HG03457 (cell line): ENCODE results near the gene CGN.

ENCODE experiments used
- ATAC-seq: cut with Tn5 transposase; IDR thresholded peaks from one replicate; pipeline ENCODE4 v1.9.1; 2021; ENCODE audit warnings: moderate number of reproducible peaks; ENCODE audit not compliant: unreplicated experiment

The CGN gene

DNA sequence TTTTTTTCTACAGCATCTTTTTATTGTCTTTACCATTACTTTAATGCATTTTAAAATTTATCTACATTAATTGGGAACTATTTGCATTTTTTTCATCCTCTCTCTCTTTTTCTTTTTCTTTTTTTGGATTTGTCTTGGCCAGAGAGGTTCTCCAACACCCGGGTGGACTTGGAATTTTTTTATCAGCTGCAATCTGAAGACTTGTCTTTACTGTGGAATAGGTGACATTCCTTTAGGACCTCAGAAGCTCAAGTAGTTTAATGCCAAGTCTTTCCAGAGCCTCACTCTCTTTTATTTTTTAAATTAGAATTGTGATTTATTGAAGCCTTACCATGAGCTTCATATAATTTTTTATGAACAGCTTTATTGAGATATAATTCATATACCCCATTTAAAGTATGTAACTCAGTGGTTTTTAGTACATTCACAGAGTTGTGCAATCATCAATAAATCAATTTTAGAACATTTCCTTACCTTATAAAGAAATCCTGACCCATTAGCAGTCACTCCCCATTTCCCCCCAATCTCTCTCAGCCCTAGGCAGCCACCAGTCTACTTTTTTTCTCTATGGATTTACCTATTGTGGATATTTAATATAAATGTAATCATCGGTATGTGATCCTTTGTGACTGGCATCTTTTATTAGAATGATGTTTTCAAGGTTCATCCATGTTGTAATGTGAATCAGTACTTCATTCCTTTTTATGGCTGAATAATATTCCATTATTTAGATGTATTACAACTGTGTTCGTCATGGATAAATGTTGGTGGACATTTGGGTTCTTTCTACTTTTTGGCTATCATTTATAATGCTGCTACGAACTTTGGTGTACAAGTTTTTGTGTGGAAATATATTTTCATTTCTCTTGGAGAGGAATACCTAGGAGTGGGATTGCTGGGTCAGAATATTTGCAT lies 35.1 kb downstream of the CGN start:
- ATAC-seq: no peak

DNA sequence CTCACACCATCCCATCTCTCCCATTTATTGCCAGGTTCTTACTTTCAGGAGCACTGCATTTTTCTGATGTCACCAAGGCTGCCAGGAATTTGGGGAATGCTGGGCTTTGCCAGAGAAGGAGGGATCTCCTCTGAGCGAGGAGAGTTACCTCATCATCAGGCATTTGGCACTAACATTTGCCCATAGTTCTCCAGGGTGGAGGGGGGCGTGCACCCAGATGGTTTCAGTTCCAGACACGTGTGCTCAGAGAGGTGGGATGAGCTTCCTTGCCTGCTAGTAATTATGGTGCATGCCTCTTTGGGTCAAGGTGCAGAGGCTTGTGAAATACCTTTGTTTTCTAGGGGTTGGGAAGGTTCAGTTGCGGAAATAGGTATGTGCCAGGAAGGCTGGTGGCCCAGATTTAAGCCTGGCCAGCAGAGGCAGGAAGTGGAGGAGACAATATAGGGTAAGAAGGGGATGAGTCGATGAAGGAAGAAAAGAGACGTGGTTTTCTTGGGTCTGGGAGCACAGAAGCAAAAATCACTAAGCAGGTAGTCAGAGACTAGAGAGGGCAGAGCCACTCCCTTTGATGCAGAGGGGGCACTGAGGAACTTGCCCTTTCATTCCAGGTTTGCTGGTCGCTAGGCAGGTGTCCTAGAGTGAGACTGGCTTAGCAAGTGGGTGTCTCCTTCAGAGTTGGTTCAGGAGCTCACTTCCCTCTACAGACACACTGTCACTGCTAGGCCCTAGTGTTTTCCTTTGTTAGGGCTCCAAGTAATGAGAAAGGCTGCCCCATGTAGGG lies 36.1 kb downstream of the CGN start:
- ATAC-seq: no peak

DNA sequence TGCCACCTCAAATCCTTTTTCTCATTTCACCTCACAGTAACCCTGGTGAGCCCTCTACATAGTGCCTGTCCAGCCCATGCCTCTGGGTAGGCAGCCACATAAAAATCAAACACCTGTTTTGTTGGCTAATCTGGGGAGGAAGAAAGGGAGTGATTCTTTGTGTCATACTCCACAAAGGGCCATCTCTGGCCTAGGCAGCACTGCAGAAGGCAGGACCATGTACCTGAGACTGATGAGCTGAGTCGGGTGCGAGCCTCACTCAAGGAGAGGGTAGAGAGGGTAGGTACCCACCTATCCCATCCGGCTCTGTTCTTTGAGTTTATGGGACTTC lies 36.7 kb downstream of the CGN start:
- no peak for ATAC-seq

DNA sequence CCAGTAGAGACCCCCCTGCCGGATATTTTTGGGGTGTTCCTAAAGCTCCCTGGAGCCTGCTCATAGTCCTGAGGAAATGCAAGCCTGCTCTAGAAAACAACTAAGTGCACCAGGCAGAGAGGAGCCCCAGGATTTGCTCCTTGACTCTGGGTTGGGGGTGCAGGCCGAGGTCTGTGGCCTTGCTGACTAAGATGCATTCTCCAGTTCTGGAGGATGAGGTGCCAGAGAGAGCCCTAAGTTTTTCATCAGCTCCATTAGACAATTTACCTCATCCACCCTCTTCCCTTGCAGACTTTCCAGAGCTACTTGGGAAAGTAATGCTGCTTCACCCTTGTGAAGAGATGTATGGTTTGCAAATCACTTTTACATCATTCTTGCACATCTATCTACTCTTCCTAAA lies 38.0 kb downstream of the CGN start:
- ATAC-seq: no peak

DNA sequence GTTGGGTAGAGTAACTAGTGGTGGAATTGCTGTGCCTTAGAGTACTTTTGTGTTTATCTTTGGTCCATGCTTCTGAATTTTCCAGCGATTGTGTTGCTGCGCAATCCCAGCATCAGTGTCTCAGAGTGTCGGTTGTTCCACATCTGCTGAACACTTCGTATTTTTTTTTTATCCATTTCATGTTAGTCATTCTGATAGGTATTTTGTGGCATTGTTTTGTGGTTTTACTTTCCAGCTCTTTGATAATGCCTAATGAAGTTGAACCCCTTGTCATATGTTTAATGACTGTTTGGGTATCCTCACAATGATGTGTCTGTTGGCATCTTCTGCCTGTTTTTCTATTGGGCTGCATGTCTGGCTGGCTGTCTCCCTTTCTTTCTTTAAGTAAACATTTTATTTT lies 42.5 kb downstream of the CGN start:
- no peak for ATAC-seq

DNA sequence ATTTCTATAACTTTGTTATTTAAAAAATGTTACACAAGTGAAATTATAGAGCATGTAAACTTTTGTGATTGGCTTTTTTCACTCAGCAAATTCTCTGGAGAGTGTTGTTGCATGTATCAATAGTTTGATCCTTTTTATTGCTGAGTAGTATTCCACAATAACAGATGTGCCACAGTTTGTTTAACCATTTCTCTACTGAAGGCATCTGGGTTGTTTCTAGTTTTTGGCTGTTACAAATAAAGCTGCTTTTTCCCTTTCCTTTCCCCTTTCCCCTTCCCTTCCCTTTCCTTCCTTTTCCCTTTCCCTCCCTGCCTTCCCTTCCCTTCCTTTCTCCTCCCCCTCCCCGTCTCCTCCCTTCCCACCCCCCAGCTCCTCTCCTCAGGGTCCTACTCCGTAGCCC lies 44.9 kb downstream of the CGN start:
- no peak for ATAC-seq

DNA sequence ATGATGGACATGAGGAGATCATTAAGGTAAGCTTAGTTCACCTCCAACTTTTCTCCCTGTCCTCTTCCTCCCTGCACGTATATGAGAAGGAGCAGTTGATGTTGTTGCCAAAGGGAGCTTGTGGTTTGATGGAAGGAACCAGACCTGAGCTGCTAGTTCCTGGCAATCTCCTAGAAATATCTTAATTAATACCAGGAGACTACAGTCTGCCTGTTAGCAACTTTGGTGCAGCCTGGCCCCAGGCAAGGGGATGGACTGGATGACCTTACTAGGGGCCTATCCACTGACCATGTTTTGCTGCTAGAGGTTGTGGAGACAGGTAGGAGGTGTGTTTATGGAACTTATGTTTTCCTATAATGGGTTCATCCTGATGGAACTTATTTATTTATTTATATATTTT lies 51.5 kb downstream of the CGN start:
- ATAC-seq: no peak

DNA sequence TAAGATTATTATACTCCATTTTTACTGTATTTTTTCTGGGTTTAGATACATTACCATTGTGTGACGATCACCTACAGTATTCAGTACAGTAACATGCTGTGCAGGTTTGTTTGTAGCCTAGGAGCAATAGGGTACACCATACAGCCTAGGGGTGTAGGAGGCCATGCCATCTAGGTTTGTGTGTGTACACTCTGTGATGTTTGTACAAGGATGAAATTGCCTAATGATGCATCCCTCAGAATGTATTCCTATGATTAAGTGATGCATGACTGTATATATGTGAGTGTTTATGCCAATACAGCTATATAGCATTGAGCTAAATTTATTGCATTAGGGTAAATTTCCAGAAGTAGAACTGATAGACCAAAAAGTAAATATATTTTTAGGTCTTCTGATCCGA lies 52.2 kb downstream of the CGN start:
- ATAC-seq: no peak

DNA sequence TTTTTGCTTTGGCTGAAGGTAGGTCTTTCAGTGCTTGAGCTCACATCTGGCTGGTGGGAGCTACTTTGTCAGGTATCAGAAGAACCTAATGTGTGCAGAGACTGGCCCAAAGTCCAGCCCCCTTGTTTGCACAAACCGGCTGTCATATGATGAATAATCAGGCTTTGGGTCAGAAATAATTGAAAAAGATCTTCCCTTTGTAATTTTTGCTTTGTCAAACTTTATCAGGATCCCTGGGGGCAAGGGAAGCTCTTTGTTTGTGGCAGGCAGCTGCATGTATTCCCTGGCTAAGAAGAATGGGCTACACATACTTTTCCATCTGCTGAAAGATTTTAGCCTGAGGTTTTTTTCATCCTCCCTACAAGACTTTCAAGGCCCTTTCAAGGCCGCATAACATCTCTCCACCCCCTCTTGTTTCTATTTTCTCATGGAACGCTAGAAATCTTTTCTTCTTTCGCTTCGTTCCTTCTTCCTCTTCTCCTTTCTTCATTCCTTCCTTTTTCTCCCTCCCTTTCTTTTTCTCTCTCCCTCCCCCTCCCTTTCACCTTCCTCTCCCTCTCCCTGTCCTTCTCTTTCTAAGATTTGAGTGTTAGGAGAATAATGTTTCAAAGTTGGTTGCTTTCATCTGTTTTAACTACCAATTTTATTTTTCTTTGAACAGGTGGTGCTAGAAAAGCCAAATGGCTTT lies 54.5 kb downstream of the CGN start:
- no peak for ATAC-seq

DNA sequence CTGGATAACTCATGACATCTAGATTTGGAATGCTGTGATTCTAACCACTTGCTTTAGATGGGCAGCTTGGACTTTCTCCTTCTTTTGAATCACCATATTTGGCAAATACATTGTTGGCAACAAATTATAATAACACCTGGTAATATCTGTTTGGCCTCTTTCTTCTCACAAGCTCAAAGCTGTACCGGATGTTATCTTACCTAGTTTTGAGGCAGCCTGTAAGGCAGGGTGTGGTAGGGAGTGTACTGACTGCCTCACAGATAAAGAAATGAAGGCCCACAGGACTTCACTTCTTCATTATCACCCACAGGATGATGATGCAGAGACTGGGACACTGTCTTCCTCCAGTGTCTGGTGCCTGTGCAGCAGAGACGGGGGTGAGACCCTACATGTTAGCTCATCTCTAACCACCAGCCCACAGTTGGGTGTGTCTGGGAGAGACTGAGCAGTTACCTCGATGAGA lies 57.5 kb downstream of the CGN start:
- ATAC-seq: no peak

DNA sequence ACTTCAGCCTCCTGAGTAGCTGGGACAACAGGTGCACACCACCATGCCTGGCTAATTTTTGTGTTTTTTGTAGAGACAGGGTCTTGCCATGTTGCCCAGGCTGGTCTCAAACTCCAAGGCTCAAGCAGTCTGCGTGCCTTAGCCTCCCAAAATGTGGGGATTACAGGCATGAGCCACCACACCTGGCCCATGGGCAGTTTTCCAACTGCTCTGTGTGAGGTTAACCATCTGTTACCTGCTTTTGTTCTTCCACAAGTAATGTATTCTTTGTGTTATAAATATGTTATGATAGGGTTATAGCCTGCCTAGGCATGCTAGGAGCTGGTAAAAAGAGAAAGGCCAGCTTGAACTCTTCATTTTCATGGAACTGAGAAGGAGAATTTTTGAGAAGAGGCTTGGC lies 59.6 kb downstream of the CGN start:
- ATAC-seq: no peak

DNA sequence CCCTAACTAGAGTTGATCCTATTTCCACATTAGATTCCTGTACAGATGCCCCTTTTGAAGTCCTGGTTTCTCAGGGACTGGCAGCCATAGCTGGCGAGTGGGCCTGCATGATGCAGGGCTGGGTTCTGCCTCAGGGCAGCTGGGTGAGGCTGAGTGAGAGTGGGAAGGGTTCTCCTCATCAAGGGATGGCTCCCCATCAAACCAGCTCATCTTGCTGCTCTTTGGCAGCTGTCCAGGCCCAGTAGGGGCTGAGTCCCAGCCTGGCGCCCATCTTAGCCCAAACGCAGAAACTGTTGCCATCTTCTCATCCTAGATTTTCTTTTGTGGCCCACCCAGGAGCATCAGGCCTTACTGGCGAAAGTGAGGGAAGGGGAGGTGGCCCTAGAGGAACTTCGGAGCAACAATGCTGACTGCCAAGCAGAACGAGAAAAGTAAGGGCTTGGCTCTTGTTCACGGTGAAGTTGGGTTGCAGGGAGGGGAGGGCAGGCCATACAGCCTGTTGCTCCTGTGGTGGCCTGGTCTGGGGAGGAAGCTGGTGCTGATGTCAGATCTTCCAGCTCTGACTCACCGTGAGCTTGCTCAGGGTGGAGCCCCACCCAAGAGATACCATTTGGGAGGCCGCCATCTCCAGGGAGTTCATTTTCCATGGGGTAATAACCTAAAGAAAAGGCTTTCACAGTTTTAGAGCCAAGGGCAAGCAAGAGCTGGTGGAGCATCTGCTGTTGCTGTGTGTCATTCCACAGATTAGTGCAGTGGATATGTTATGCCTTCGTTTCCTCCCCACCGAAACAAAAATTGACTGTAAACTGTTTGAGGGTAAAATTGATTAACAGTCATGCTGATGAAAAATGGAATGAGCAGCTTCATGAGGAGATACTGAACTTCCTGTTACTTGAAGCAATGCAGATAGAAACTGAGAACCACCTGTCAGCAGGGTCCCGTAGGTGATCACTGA lies 63.7 kb downstream of the CGN start:
- no peak for ATAC-seq

DNA sequence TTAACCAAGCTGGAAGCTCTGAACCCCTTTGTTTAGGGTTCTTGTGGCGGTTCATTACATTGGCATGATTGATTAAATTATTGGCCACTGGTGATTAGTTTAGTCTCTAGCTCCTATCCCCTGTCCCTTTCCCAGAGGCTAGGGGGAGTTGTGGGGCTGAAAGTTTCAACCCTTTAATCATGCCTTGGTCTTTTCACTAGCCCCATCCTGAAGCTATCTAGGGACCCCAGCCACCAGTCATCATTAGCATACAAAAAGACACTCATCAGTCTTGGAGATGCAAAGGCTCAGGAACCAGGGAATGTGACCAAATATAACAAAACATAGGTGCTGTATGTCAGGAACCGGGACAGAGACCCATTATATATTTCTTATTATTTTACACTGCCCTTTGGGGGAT lies 66.0 kb downstream of the CGN start:
- no peak for ATAC-seq

DNA sequence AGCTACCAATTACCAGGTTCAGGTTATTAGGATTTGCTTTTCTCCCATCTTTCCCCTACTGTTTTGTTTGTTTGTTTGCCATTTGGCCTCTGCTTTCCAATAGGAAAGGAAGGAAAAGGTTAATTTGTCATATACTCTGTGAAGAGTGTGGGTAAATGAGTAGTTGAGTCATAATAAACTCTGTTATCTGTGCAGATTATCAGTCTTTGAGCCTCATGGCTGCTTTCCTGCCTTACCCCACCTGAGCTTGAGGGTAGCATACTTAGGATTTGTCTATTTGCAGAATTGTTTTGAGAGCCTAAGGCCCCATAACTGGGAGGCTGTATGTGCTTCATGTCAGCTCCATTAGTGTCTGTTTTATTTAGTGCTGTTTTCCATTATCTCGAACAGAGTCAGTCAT lies 67.8 kb downstream of the CGN start:
- ATAC-seq: no peak

DNA sequence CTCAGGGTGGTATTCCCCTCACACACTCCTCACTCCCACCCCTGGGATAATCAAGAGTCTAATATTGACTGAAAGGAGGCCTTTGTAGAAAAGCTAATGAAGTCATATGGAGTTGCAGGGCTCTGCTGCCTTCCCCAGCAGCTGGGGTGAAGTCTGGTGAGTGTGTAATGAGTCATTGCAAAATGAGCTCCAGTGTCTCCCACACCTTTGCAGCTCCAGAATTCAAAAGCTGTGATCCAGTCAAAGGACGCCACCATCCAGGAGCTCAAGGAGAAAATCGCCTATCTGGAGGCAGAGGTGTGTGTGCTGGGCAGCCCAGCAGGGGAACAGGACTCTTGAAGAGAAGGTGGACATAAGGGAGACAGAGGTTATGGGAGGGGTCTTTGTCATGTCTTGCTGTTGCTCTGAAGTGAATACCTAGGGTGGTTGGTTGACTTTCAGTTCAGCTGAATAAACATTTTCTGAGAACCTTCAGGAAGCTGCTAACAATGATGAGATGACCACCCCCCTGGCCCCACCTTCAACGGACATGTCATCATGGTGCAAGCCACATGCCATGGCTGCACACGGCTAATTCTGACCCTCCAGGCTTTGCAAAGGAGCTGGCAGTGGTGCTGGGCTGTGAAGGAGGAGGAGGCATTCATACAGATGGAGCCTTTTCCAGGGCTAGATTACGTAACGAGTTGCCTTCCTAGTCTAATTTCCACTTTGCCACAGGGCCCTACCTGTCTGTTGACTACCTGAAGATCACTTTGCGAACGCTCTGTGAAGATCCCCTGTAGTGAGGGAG lies 68.4 kb downstream of the CGN start:
- ATAC-seq: no peak

DNA sequence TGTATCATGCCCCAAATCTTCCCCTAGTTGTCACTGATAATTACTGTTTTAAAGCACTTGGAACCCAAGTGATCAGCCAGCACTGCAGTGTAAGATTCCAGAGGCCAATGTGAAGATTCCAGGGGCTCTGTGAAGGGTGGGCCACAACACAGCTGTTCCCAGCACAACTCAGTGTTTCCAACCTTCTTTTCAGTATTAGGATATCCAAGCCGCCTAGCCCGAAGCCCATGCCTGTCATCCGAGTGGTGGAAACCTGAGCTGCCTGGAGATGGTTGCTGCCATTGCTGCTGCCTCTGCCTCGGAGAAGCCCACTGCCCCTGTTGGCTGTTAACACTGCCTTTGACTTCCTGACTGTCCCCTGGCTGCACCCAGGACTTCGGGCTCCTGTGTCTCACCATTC lies 70.3 kb downstream of the CGN start:
- ATAC-seq: no peak

DNA sequence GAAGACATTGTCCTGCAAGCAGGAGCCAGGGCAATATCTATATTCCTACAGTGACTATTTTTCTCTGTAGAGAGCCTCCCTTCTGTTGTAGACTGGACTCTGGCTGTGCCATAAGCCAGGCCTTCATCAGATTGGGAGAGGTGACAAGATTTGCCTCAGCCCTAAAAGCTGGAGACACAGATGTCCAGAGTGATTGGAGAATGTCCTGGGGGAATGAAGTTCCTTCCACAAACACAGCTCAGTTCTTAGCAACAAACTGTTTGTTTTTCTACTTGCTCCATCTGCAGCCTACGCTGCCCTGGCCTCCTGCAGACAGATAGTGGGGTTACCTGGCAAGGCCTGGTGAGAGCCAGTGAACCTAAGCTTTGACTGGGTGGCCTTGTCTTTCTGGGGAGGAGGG lies 70.7 kb downstream of the CGN start:
- no peak for ATAC-seq

DNA sequence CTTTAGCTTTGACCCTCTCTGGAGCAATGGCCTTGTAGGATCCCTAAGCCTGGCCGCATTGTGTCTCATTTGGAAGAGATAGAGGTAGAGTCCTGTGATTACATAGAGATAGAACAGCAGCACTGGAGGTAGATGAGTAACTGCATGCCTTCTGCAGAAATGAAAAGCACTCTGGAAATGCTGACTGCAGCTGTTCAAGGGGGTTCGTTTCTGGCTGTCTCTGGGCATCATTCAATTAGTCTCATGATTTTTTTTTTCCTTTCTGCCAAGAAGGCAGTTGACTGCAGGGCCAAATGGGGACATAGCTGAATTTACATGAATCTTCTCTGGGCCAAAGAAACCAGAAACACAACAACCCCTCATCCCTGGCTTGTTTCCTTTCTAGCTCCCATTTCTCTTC lies 72.6 kb downstream of the CGN start:
- no peak for ATAC-seq

DNA sequence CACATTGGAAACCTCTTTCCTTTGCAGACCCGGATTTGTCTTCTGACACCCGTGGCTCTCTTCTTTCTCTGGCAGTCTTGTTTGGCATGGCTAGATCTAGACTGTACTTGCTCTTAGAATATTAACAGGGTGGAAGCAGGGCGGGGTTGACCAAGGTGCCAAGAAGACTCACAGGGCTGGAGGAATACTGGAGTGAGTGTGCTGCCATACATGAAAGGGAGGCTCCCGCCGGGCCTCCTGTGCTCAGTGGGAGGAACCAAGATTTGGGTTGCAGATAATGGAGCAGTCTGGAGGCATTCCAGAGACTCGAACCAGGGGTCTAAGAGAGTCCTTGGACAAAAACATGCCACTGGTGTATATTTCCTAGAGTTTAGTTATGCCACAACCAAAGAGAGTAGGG lies 73.1 kb downstream of the CGN start:
- ATAC-seq: no peak

DNA sequence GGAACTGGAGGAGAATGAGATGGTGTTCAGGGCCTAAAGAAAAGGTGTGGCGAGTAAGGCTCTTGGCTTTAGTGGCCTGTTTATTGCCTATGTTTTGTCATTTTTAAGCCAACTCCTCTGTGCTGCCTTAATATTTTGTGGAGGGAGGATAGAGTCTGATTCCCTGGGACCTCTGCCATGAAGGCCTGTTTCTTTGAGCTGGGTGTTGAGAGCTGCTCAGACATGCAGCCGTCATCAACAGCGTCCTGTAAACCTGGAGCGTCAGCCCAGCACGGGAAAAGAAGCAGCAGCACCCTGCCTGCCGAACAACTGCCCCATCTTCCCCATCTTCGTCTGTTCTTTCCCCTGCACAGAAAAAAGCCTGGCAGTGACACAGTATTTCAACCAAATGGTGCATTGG lies 73.6 kb downstream of the CGN start:
- ATAC-seq: no peak
